LNCAP (cell line): ENCODE data around the gene FBXO8.

Experiments
- CTCF ChIP-seq: fragments of 450-650 bp; IDR thresholded peaks from 2 replicates; pipeline ENCODE4 v1.5.1; 2017; ENCODE audit warnings: mild to moderate bottlenecking

Gene FBXO8

DNA sequence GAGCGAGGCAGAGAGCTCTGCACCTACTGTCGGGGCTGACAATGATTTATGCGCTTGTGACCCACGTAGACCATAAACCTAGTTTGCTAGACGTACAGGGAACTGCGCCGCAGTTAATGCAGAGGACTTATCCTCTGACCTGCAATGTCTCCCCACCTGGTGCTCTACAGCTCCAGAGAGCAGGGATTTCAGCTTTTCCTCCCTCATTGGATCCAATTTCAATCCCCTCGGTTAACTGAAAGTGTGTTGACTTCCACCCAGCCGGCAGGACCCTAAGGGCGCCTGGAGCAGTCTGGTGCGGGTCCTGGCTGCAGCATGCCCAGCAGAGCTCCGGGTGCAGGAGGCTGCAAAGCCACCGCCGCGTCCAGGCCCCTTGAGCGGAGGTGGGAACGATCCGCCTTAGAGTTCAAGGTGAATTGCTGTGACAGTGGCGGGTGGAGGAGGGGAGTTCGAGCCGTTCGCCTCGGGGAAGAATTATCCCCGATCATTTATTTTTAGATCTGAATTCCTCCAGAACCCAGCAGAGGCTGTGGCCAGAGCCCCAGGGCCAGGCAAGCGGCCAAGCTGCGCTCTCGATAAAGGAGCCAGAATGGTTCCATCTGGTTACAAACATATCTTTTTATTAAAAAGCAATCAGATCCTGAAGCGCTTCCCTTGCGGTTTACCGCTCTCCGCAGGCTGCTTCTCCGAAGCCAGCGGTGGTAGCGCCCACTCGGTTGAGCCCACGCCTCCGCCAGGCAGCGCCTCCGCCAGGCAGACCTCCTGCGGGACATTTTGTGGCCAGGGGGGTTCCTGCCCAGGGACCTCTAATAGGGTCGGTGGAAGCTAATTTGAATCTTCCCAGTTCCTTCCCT, 66.0 kb downstream of the FBXO8 start:
- no peak for TF ChIP-seq CTCF

DNA sequence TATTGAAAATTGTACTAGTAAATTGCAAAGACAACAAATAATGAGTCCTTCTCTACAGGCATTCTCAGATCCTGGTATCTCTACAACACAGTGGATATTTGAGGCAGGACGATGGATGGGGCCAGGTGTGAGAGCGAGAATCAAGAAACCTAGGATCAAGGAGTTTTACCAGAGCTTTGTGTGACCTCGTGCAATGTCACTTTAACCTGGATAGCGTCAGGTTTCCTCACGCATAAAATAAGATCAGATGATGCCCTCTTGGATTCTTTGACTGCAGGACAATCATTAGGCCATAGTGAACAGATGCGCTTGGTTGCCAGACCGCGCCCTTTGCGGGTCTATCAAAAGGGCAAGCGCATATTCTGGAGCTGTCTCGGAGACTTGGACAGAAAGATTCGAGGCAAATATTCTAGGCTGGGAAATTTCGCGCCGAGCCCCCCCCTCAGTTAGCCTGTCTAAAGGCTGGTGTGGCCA, 66.6 kb downstream of the FBXO8 start:
- no peak for TF ChIP-seq CTCF

DNA sequence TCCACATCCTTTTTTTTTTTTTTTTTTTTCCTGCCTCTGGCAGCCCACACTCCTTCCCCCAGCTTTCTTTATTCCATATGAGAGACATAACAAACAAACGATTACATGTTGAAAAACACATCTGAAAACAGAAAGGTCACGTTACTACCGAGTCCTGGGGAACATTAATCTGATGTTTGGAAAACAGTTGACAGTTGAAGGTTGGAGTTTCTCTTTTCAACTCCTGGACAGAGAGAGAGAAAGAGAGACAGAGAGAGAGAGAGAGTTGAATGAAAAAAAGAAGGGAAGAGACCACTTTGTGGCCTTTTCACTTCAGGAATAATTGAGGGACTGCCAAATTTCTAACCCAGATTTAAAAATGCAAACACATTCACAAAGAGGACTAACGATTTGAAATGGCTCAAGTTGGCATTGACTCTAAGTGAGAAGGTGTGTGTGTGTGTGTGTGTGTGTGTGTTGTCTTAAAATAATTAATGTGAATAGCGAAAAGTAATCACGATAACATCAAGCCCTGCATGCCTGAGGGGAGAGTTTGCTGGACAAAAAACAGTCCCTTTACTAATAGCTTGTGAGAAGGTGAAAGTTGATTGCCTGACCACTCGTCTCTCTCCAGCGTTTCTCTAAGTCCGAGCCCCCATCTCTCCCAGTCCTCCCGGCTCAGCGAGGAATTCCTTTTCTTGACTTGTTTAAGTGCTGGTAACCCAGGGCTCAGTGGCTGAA, 67.3 kb downstream of the FBXO8 start:
- TF ChIP-seq CTCF, result no peak

GRCh38 chr4:174215057-174215456, 68.4 kb downstream of the FBXO8 start:
- TF ChIP-seq CTCF, result no peak

- no peak for TF ChIP-seq CTCF
Observed at GRCh38 chr4:174214101-174214878, 69.2 kb downstream of the FBXO8 start.

DNA sequence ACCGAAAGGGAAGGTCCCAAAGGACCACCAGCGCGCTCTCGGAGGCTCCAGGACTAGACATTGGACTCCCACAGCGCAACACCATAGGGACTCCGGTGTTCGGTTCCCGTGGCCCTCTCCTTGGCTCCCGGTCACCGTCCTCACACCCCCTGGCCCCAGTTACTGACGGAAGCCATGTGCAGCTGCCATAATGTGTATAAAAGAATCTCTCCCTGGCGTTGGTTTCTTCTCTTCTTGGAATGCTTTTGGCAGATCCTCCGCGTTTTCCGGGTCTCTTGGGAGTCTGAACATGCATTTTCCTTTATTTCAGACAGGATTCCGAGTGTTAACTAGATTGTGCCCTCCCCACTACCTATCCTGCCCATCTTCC, 69.8 kb downstream of the FBXO8 start:
- TF ChIP-seq CTCF, result no peak

- no peak for TF ChIP-seq CTCF
Observed at GRCh38 chr4:174212061-174212460, 71.4 kb downstream of the FBXO8 start.
